Prostate gland (tissue), 2 donors: ENCODE measurements around the gene BRD7.

Experiments used
- CTCF ChIP-seq, 4 experiments: fragments of 200-600 bp in 2 of 4; fragments of 450-650 bp in 2 of 4; sonication (generic) in 2 of 4; IDR thresholded peaks; 1 replicate in 3 of 4; 2 replicates in 1 of 4; pipeline ENCODE4 v1.5.1; 2016 to 2019; ENCODE audit warnings: antibody characterized with exemption in 4 of 4, mild to moderate bottlenecking in 2 of 4, moderate library complexity in 2 of 4
- POLR2A ChIP-seq: fragments of 450-650 bp; IDR thresholded peaks from one replicate; pipeline ENCODE4 v1.6.1; 2016; ENCODE audit warnings: antibody characterized with exemption, mild to moderate bottlenecking
- POLR2AphosphoS5 ChIP-seq: sonication (generic); formaldehyde crosslinking; IDR thresholded peaks from one replicate; pipeline ENCODE4 v1.6.1; 2017; ENCODE audit warnings: antibody characterized with exemption

GRCh38 chr16:50400312-50400966 is 31.7 kb upstream of the BRD7 start:
- no peak for TF ChIP-seq CTCF (IDR thresholded peaks at IDR 0.05)
- TF ChIP-seq POLR2A: no peak
- TF ChIP-seq POLR2AphosphoS5: no peak
